Measurements from ENCODE around the gene FAM13C.

- TF ChIP-seq CTCF (IDR thresholded peaks at IDR 0.05; ENCODE audit: borderline replicate concordance, extremely low read depth, low read length, poor library complexity, severe bottlenecking), result no peak
- TF ChIP-seq EZH2 (IDR thresholded peaks at IDR 0.05; ENCODE audit: borderline replicate concordance, low read depth, low read length, severe bottlenecking), result no peak
Measured at GRCh38 chr10:59242057-59242456, 120.3 kb downstream of the FAM13C start.

Data from DND-41 (cell line).